Measurements from ENCODE around the gene BCL7C. TPM values are rescaled to one million over a fixed set of nuclear protein-coding genes. Genes with fewer than 3 reads are reported as not detected.
A peak's percentile ranks its signal among the peaks of the same experiment; 100 is the strongest.

The BCL7C gene
- total RNA-seq, 2 experiments from 2014 or later = 19.5 to 20.4 TPM

GRCh38 chr16:30903596-30903995 lies 9.7 kb upstream of the BCL7C start:
- no peaks in the 10 kb centered on the region for H3K27me3 Mint-ChIP-seq
- intact Hi-C loops (cut with DNase I, micrococcal nuclease) = loop anchor here in 1 of 2 experiments (1.0 to 5.0 kb wide), 2 partner anchors 19 to 61 kb away; no protein-coding TSS in a partner anchor
- no peak overlapping the region for H3K4me3 Mint-ChIP-seq
- POLR2A ChIA-PET = no interaction called here
- peak overlapping the region; percentile 90 for H3K27ac Mint-ChIP-seq
- no peaks in the 10 kb centered on the region for H3K36me3 Mint-ChIP-seq (ENCODE audit: low read depth)
- H3K9me3 Mint-ChIP-seq (ENCODE audit: low read depth) = peaks cover 3% of the 10 kb centered on the region
- no peak for ATAC-seq
- peaks cover 29% of the 10 kb centered on the region for H3K4me1 Mint-ChIP-seq
- CTCF ChIA-PET = interaction anchor here (0.7 to 5.2 kb wide), 3 partner anchors 11 to 142 kb away, joined by 4 to 85 read pairs (median 22); partner anchors contain the start of genes BCL7C and CFAP119
- no peak for DNase-seq

GRCh38 chr16:30903002-30903401 lies 9.1 kb upstream of the BCL7C start:
- peaks cover 3% of the 10 kb centered on the region for H3K9me3 Mint-ChIP-seq (ENCODE audit: low read depth)
- peak overlapping the region; percentile 99 for H3K27ac Mint-ChIP-seq
- intact Hi-C loops (cut with DNase I, micrococcal nuclease) = loop anchor here in 1 of 2 experiments (1.0 to 5.0 kb wide), 2 partner anchors 19 to 61 kb away; no protein-coding TSS in a partner anchor
- DNase-seq (peak; percentile 35), ATAC-seq (peak; percentile 27)
- CTCF ChIA-PET = interaction anchor here (0.5 to 5.2 kb wide), 12 partner anchors 10 to 209 kb away, joined by 3 to 85 read pairs (median 8); partner anchors contain the start of genes BCL7C and CFAP119
- peaks cover 29% of the 10 kb centered on the region for H3K4me1 Mint-ChIP-seq
- POLR2A ChIA-PET = no interaction called here
- H3K36me3 Mint-ChIP-seq (ENCODE audit: low read depth) = no peaks in the 10 kb centered on the region
- H3K4me3 Mint-ChIP-seq = peak overlapping the region; percentile 80
- no peaks in the 10 kb centered on the region for H3K27me3 Mint-ChIP-seq

GRCh38 chr16:30902029-30902972 lies 8.4 kb upstream of the BCL7C start:
- intact Hi-C loops (cut with DNase I, micrococcal nuclease) = loop anchor here (1.0 to 5.0 kb wide), 2 partner anchors 58 to 60 kb away; no protein-coding TSS in a partner anchor
- Mint-ChIP-seq H3K27ac (peak overlapping the region; percentile 99), H3K4me1 (peaks cover 25% of the 10 kb centered on the region), H3K9me3 (ENCODE audit: low read depth) (peaks cover 3% of the 10 kb centered on the region), H3K4me3 (peak overlapping the region; percentile 80), H3K36me3 (ENCODE audit: low read depth) (no peaks in the 10 kb centered on the region), H3K27me3 (no peaks in the 10 kb centered on the region)
- CTCF ChIA-PET = interaction anchor here (0.5 to 5.2 kb wide), 28 partner anchors 10 to 294 kb away, joined by 3 to 85 read pairs (median 4); partner anchors contain the start of genes BCL7C and CFAP119
- POLR2A ChIA-PET = interaction anchor here (1.4 kb wide), 2 partner anchors 9 to 26 kb away, joined by 5 to 6 read pairs; partner anchors contain the start of gene BCL7C
- ATAC-seq = peak; percentile 87
- peak; percentile 77 for DNase-seq

- ATAC-seq (no peak), DNase-seq (no peak)
- POLR2A ChIA-PET = interaction anchor here (0.6 to 1.4 kb wide), 3 partner anchors 8 to 25 kb away, joined by 5 to 7 read pairs (median 6); partner anchors contain the start of gene BCL7C
- Mint-ChIP-seq H3K9me3 (ENCODE audit: low read depth) (peaks cover 3% of the 10 kb centered on the region), H3K27ac (peak overlapping the region; percentile 76), H3K27me3 (no peaks in the 10 kb centered on the region), H3K4me1 (peaks cover 33% of the 10 kb centered on the region), H3K4me3 (peak overlapping the region; percentile 62), H3K36me3 (ENCODE audit: low read depth) (no peaks in the 10 kb centered on the region)
- intact Hi-C loops (cut with DNase I, micrococcal nuclease) = loop anchor here (1.0 to 5.0 kb wide), 2 partner anchors 57 to 59 kb away; no protein-coding TSS in a partner anchor
- CTCF ChIA-PET = interaction anchor here (0.6 to 5.2 kb wide), 26 partner anchors 9 to 208 kb away, joined by 3 to 85 read pairs (median 3); partner anchors contain the start of gene BCL7C
Observed at GRCh38 chr16:30901201-30902028, 7.5 kb upstream of the BCL7C start.

GRCh38 chr16:30900588-30900987 lies 6.7 kb upstream of the BCL7C start:
- Mint-ChIP-seq H3K4me1 (peaks cover 39% of the 10 kb centered on the region), H3K36me3 (ENCODE audit: low read depth) (no peaks in the 10 kb centered on the region), H3K27ac (no peak overlapping the region), H3K4me3 (no peak overlapping the region), H3K27me3 (no peaks in the 10 kb centered on the region), H3K9me3 (ENCODE audit: low read depth) (peaks cover 3% of the 10 kb centered on the region)
- ChIA-PET POLR2A (interaction anchor here (0.7 to 1.0 kb wide), 2 partner anchors 44 to 279 kb away, joined by 3 to 4 read pairs; partner anchors contain the start of gene FUS), CTCF (interaction anchor here (0.6 to 5.2 kb wide), 12 partner anchors 11 to 207 kb away, joined by 3 to 85 read pairs (median 8); no protein-coding TSS in a partner anchor)
- ATAC-seq (no peak), DNase-seq (no peak)
- intact Hi-C loops (cut with DNase I, micrococcal nuclease) = loop anchor here in 1 of 2 experiments (5.0 kb wide), 1 partner anchor 58 kb away; no protein-coding TSS in a partner anchor

GRCh38 chr16:30899794-30900193 lies 5.9 kb upstream of the BCL7C start:
- no peak for ATAC-seq
- no peak for DNase-seq
- Mint-ChIP-seq H3K4me1 (peaks cover 41% of the 10 kb centered on the region), H3K9me3 (ENCODE audit: low read depth) (peaks cover 3% of the 10 kb centered on the region), H3K27ac (no peak overlapping the region), H3K4me3 (no peak overlapping the region), H3K36me3 (ENCODE audit: low read depth) (no peaks in the 10 kb centered on the region), H3K27me3 (no peaks in the 10 kb centered on the region)
- ChIA-PET POLR2A (interaction anchor here (1.0 kb wide), 1 partner anchor 280 kb away, joined by 3 read pairs; the partner anchor contains the start of gene FUS), CTCF (interaction anchor here (0.6 to 5.2 kb wide), 4 partner anchors 19 to 529 kb away, joined by 3 to 85 read pairs (median 12); no protein-coding TSS in a partner anchor)
- intact Hi-C loops (cut with DNase I, micrococcal nuclease) = loop anchor here in 1 of 2 experiments (5.0 kb wide), 1 partner anchor 57 kb away; no protein-coding TSS in a partner anchor

GRCh38 chr16:30896889-30897733 lies 3.2 kb upstream of the BCL7C start:
- Mint-ChIP-seq H3K9me3 (ENCODE audit: low read depth) (no peaks in the 10 kb centered on the region), H3K4me1 (peaks cover 41% of the 10 kb centered on the region), H3K4me3 (peak overlapping the region; percentile 61), H3K36me3 (ENCODE audit: low read depth) (no peaks in the 10 kb centered on the region), H3K27me3 (no peaks in the 10 kb centered on the region), H3K27ac (peak overlapping the region; percentile 84)
- ATAC-seq (peak; percentile 69), DNase-seq (peak; percentile 93)
- ChIA-PET POLR2A (interaction anchor here (0.7 kb wide), 1 partner anchor 40 kb away, joined by 6 read pairs; no protein-coding TSS in a partner anchor), CTCF (interaction anchor here (1.0 to 1.1 kb wide), 2 partner anchors 53 to 58 kb away, joined by 3 to 4 read pairs; no protein-coding TSS in a partner anchor)
- intact Hi-C loops (cut with DNase I, micrococcal nuclease) = loop anchor here (1.0 to 2.0 kb wide), 7 partner anchors 22 to 245 kb away; partner anchors contain the start of gene FBRS (in 1 of the 2)

GRCh38 chr16:30896261-30896888 lies 2.5 kb upstream of the BCL7C start, which contains the start of gene CTF1:
Gene CTF1, plus strand, starts transcription at chr16:30896614. Its CDS starts 30 bp downstream, at chr16:30896644.
- no peaks in the 10 kb centered on the region for H3K9me3 Mint-ChIP-seq (ENCODE audit: low read depth)
- H3K27ac Mint-ChIP-seq = peak within 1 kb of the TSS; percentile 84
- H3K36me3 Mint-ChIP-seq (ENCODE audit: low read depth) = peaks cover 2% of the 10 kb centered on the region
- H3K27me3 Mint-ChIP-seq = no peaks in the 10 kb centered on the region
- H3K4me3 Mint-ChIP-seq = peak within 1 kb of the TSS; percentile 61
- ChIA-PET CTCF (interaction anchor here (1.1 kb wide), 1 partner anchor 52 kb away, joined by 4 read pairs; no protein-coding TSS in a partner anchor), POLR2A (no interaction called here)
- peaks cover 40% of the 10 kb centered on the region for H3K4me1 Mint-ChIP-seq
- intact Hi-C loops (cut with DNase I, micrococcal nuclease) = loop anchor here in 1 of 2 experiments (2.0 kb wide), 1 partner anchor 22 kb away; no protein-coding TSS in a partner anchor
- no peak for ATAC-seq
- no peak for DNase-seq

GRCh38 chr16:30895627-30896260 lies 1.9 kb upstream of the BCL7C start:
- Mint-ChIP-seq H3K27ac (peak overlapping the region; percentile 84), H3K36me3 (ENCODE audit: low read depth) (peaks cover 4% of the 10 kb centered on the region), H3K4me1 (peaks cover 35% of the 10 kb centered on the region), H3K27me3 (no peaks in the 10 kb centered on the region), H3K4me3 (peak overlapping the region; percentile 15), H3K9me3 (ENCODE audit: low read depth) (no peaks in the 10 kb centered on the region)
- CTCF ChIA-PET = no interaction called here
- POLR2A ChIA-PET = interaction anchor here (0.6 kb wide), 1 partner anchor 38 kb away, joined by 11 read pairs; no protein-coding TSS in a partner anchor
- no peak for DNase-seq
- intact Hi-C loops (cut with DNase I, micrococcal nuclease) = loop anchor here in 1 of 2 experiments (2.0 kb wide), 1 partner anchor 21 kb away; no protein-coding TSS in a partner anchor
- no peak for ATAC-seq
